ENCODE results near the gene L3MBTL3. TPM values are rescaled to one million over a fixed set of nuclear protein-coding genes. Genes with fewer than 3 reads are reported as not detected.

The L3MBTL3 gene
- polyA plus RNA-seq, 1 experiment, result 6.8 TPM

DNA sequence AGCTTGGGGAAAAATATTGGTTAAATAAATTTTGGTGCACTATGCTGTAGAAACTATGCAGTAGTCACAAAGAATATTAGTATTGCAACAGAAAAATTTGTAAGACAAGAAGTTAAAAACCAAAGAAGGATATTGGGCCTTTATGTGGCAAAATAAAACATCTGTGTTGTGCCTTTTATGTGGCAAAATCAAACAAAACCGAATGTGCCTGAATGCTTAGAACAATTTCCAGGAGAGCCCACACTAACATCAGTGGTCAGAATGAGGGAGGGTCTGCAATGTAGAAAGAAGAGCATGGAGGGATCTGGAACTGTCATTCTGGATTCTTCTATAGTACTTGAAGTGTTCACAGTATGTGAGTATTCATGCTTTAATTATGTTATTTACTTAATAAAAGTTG is 75.2 kb downstream of the L3MBTL3 start:
- H3K36me3 ChIP-seq (ENCODE audit: control insufficient read depth, insufficient read depth, low read length), result no peaks in the 10 kb centered on the region
- ChIA-PET POLR2A (interaction anchor here (0.5 kb wide), 1 partner anchor 21 kb away, joined by 3 read pairs; no protein-coding TSS in a partner anchor), CTCF (no interaction called here)
- no peaks in the 10 kb centered on the region for H3K27me3 ChIP-seq (ENCODE audit: control insufficient read depth, insufficient read depth, low read length)
- TF ChIP-seq CTCF (IDR thresholded peaks at IDR 0.05; ENCODE audit: insufficient read depth, low read depth, low read length), result no peak
- H3K4me3 ChIP-seq (ENCODE audit: low read depth, low read length), result no peak overlapping the region
- no peak for DNase-seq (ENCODE audit: low read depth)

GRCh38 chr6:130098317-130098716 is 79.9 kb downstream of the L3MBTL3 start:
- CTCF ChIA-PET, result interaction anchor here (0.9 to 2.1 kb wide), 2 partner anchors 13 to 15 kb away, joined by 3 to 5 read pairs; no protein-coding TSS in a partner anchor
- Histone ChIP-seq H3K4me3 (ENCODE audit: low read depth, low read length) (no peak overlapping the region), H3K27me3 (ENCODE audit: control insufficient read depth, insufficient read depth, low read length) (no peaks in the 10 kb centered on the region), H3K36me3 (ENCODE audit: control insufficient read depth, insufficient read depth, low read length) (peaks cover 4% of the 10 kb centered on the region; the same call in 1 of the 2 replicates)
- POLR2A ChIA-PET, result no interaction called here
- TF ChIP-seq CTCF (IDR thresholded peaks at IDR 0.05; ENCODE audit: insufficient read depth, low read depth, low read length), result no peak
- no peak for DNase-seq (ENCODE audit: low read depth)

- TF ChIP-seq CTCF (IDR thresholded peaks at IDR 0.05; ENCODE audit: insufficient read depth, low read depth, low read length), result no peak
Observed at GRCh38 chr6:130099119-130099518, 80.7 kb downstream of the L3MBTL3 start.

DNA sequence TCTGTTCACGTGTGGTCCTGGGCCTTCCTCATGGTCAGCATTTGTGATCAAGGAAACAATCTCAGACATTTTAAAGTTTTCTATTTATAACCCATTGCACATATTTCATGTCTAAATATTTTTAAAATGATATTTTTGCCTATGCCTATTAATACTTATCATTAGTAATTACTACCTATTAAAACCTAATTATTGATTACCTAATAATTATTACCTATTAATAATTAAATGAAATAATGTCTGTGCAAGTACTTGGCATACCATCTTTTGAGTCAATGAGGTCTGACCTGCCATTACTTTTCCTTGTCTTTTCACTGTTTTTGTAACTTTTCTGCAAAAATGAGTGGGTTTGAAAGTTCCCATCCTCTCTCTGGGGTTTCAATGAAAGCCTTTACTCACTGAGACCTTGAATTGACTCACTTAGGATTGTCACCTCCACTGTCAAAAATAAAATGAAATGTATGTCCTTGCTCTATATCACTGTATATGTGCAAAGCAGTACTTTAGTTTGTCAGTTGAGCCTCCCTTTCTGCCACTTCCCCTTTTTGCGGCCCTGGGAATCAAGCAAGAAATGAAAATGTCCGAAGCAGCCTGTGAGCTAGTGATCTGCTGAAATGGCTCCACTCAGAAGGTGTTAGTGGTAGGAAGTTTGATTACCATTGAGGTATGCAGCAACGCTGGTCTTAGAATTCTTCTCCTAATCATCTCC is 87.8 kb downstream of the L3MBTL3 start:
- peaks cover 4% of the 10 kb centered on the region; the same call in 1 of the 2 replicates for H3K36me3 ChIP-seq (ENCODE audit: control insufficient read depth, insufficient read depth, low read length)
- H3K27me3 ChIP-seq (ENCODE audit: control insufficient read depth, insufficient read depth, low read length), result no peaks in the 10 kb centered on the region
- CTCF ChIA-PET, result no interaction called here
- TF ChIP-seq CTCF (IDR thresholded peaks at IDR 0.05; ENCODE audit: insufficient read depth, low read depth, low read length), result no peak
- H3K4me3 ChIP-seq (ENCODE audit: low read depth, low read length), result no peak overlapping the region
- POLR2A ChIA-PET, result no interaction called here
- no peak for DNase-seq (ENCODE audit: low read depth)

More at GRCh38 chr6:130099119-130099518, 80.7 kb downstream of the L3MBTL3 start:
- DNase-seq (ENCODE audit: low read depth), result no peak
- H3K36me3 ChIP-seq (ENCODE audit: control insufficient read depth, insufficient read depth, low read length), result peaks cover 4% of the 10 kb centered on the region; the same call in 1 of the 2 replicates
- H3K27me3 ChIP-seq (ENCODE audit: control insufficient read depth, insufficient read depth, low read length), result no peaks in the 10 kb centered on the region
- CTCF ChIA-PET, result interaction anchor here (0.9 to 2.1 kb wide), 2 partner anchors 13 to 15 kb away, joined by 3 to 5 read pairs; no protein-coding TSS in a partner anchor
- H3K4me3 ChIP-seq (ENCODE audit: low read depth, low read length), result no peak overlapping the region
- POLR2A ChIA-PET, result no interaction called here

- no peak for DNase-seq (ENCODE audit: low read depth)
- POLR2A ChIA-PET, result no interaction called here
- CTCF ChIA-PET, result no interaction called here
- no peak for TF ChIP-seq CTCF (IDR thresholded peaks at IDR 0.05; ENCODE audit: insufficient read depth, low read depth, low read length)
- no peak overlapping the region for H3K4me3 ChIP-seq (ENCODE audit: low read depth, low read length)
- no peaks in the 10 kb centered on the region for H3K36me3 ChIP-seq (ENCODE audit: control insufficient read depth, insufficient read depth, low read length)
- no peaks in the 10 kb centered on the region for H3K27me3 ChIP-seq (ENCODE audit: control insufficient read depth, insufficient read depth, low read length)
Observed at GRCh38 chr6:130107710-130108109, 89.3 kb downstream of the L3MBTL3 start.

All from BJ (cell line).